HCT116 (cell line): ENCODE results near the gene C1QTNF3.

Experiments
- CEBPB ChIP-seq: IDR thresholded peaks from 2 replicates; pipeline ENCODE4 v1.6.1; 2012; ENCODE audit warnings: low read depth
- EZH2 ChIP-seq: fragments of 200-600 bp; sonication (generic); IDR thresholded peaks from 2 replicates; pipeline ENCODE4 v1.6.1; 2017; ENCODE audit warnings: antibody characterized with exemption, mixed run types
- EZH2phosphoT487 ChIP-seq: fragments of 200-600 bp; IDR thresholded peaks from 2 replicates; pipeline ENCODE4 v1.6.1; 2018; ENCODE audit warnings: antibody characterized with exemption, borderline replicate concordance
- FOSL1 ChIP-seq: IDR thresholded peaks from 2 replicates; pipeline ENCODE4 v1.6.1; 2012; ENCODE audit warnings: low read depth
- POLR2A ChIP-seq: IDR thresholded peaks from 2 replicates; pipeline ENCODE4 v1.7.0; 2011; ENCODE audit warnings: borderline replicate concordance; ENCODE audit not compliant: insufficient read depth, insufficient read length; ENCODE audit errors: extremely low read depth
- POLR2AphosphoS5 ChIP-seq: IDR thresholded peaks from 2 replicates; pipeline ENCODE4 v1.6.1; 2011; ENCODE audit warnings: mild to moderate bottlenecking, low read depth, low read length, moderate library complexity
- RAD21 ChIP-seq: IDR thresholded peaks from 2 replicates; pipeline ENCODE4 v1.6.1; 2012; ENCODE audit warnings: low read depth, mild to moderate bottlenecking
- SP1 ChIP-seq: IDR thresholded peaks from 2 replicates; pipeline ENCODE4 v1.6.1; 2012; ENCODE audit warnings: low read depth
- SRF ChIP-seq: IDR thresholded peaks from 2 replicates; pipeline ENCODE4 v1.6.1; 2012; ENCODE audit warnings: low read depth
- YY1 ChIP-seq: IDR thresholded peaks from 2 replicates; pipeline ENCODE4 v1.6.1; 2011; ENCODE audit warnings: low read length, low read depth, moderate library complexity, mild to moderate bottlenecking; ENCODE audit not compliant: insufficient replicate concordance; ENCODE audit errors: extremely low read depth
- ZFX ChIP-seq: fragments of 450-650 bp; IDR thresholded peaks from 2 replicates; pipeline ENCODE4 v1.6.1; 2017
- TF ChIP-seq, protein P1 (sequence below), 3 experiments: fragments of 200-600 bp in 1 of 3; sonication (generic) in 1 of 3; IDR thresholded peaks in 2 of 3; conservative IDR thresholded peaks in 1 of 3; 2 replicates each; pipeline ENCODE4 v1.5.1; 2012 to 2017; ENCODE audit warnings: low read depth in 2 of 3, low read length in 2 of 3, antibody characterized with exemption in 1 of 3, borderline replicate concordance in 1 of 3, control low read depth in 1 of 3, mild to moderate bottlenecking in 1 of 3, mixed read lengths in 1 of 3, mixed run types in 1 of 3, moderate library complexity in 1 of 3; ENCODE audit not compliant: insufficient read depth in 1 of 3
- TF ChIP-seq, protein P2 (sequence below): IDR thresholded peaks from 2 replicates; pipeline ENCODE4 v1.6.1; 2012; ENCODE audit warnings: low read depth
- TF ChIP-seq, protein P3 (sequence below): IDR thresholded peaks from 2 replicates; pipeline ENCODE4 v1.6.1; 2012

DNA sequence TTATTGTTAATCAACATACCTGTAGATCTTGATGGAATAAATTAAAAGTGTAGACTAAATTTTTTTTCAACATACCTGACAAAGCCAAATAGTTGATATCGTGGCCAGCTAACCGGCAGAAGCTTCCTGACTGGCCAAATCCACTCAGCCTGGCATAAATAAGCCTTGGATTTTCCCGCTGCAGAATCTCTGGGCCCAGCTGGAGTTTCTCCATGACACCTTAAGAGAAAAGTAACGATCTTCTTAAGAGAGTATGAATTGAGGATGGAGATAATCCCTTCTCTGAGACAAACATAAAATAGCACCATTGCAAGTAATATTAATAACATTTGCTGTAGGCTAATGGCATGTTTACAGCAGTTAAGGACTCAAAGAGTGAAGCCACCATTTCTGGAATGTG is 37.3 kb downstream of the C1QTNF3 start:
- TF ChIP-seq, protein P1, sequence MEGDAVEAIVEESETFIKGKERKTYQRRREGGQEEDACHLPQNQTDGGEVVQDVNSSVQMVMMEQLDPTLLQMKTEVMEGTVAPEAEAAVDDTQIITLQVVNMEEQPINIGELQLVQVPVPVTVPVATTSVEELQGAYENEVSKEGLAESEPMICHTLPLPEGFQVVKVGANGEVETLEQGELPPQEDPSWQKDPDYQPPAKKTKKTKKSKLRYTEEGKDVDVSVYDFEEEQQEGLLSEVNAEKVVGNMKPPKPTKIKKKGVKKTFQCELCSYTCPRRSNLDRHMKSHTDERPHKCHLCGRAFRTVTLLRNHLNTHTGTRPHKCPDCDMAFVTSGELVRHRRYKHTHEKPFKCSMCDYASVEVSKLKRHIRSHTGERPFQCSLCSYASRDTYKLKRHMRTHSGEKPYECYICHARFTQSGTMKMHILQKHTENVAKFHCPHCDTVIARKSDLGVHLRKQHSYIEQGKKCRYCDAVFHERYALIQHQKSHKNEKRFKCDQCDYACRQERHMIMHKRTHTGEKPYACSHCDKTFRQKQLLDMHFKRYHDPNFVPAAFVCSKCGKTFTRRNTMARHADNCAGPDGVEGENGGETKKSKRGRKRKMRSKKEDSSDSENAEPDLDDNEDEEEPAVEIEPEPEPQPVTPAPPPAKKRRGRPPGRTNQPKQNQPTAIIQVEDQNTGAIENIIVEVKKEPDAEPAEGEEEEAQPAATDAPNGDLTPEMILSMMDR (IDR thresholded peaks at IDR 0.05 in 2 of 3, conservative IDR thresholded peaks at IDR 0.05 in 1 of 3; ENCODE audit: borderline replicate concordance in 1 of 3, insufficient read depth in 1 of 3, low read depth in 2 of 3, low read length in 2 of 3), result no peak
- TF ChIP-seq CEBPB, result no peak
- TF ChIP-seq EZH2phosphoT487, result no peak
- no peak for TF ChIP-seq POLR2A
- TF ChIP-seq, protein P2, sequence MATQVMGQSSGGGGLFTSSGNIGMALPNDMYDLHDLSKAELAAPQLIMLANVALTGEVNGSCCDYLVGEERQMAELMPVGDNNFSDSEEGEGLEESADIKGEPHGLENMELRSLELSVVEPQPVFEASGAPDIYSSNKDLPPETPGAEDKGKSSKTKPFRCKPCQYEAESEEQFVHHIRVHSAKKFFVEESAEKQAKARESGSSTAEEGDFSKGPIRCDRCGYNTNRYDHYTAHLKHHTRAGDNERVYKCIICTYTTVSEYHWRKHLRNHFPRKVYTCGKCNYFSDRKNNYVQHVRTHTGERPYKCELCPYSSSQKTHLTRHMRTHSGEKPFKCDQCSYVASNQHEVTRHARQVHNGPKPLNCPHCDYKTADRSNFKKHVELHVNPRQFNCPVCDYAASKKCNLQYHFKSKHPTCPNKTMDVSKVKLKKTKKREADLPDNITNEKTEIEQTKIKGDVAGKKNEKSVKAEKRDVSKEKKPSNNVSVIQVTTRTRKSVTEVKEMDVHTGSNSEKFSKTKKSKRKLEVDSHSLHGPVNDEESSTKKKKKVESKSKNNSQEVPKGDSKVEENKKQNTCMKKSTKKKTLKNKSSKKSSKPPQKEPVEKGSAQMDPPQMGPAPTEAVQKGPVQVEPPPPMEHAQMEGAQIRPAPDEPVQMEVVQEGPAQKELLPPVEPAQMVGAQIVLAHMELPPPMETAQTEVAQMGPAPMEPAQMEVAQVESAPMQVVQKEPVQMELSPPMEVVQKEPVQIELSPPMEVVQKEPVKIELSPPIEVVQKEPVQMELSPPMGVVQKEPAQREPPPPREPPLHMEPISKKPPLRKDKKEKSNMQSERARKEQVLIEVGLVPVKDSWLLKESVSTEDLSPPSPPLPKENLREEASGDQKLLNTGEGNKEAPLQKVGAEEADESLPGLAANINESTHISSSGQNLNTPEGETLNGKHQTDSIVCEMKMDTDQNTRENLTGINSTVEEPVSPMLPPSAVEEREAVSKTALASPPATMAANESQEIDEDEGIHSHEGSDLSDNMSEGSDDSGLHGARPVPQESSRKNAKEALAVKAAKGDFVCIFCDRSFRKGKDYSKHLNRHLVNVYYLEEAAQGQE, result no peak
- TF ChIP-seq EZH2, result no peak
- TF ChIP-seq, protein P3, sequence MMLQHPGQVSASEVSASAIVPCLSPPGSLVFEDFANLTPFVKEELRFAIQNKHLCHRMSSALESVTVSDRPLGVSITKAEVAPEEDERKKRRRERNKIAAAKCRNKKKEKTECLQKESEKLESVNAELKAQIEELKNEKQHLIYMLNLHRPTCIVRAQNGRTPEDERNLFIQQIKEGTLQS, result no peak
- TF ChIP-seq POLR2AphosphoS5, result no peak
- TF ChIP-seq ZFX, result no peak
- no peak for TF ChIP-seq SP1
- TF ChIP-seq RAD21, result no peak
- no peak for TF ChIP-seq FOSL1
- no peak for TF ChIP-seq YY1
- TF ChIP-seq SRF, result no peak
